ENCODE results near the gene PDE3B. TPM values are rescaled to one million over a fixed set of nuclear protein-coding genes. Genes with fewer than 3 reads are reported as not detected.
"Not testable (repeated sequence)": the region's sequence is repeated elsewhere in the genome, so short reads cannot be mapped to it uniquely, and the experiment has no call there.

The PDE3B gene
- total and polyA plus RNA-seq, 12 donors: 0.42 to 4.2 (median 1.9) TPM

- no peak for TF ChIP-seq POLR2A (IDR thresholded peaks at IDR 0.05)
- no peak for TF ChIP-seq CTCF (IDR thresholded peaks at IDR 0.05)
- H3K27me3 ChIP-seq: no peaks in the 10 kb centered on the region
- no peak overlapping the region for H3K27ac ChIP-seq
- no peaks in the 10 kb centered on the region for H3K9me3 ChIP-seq (replicated peaks in 1 of 3)
- intact Hi-C loops (cut with DNase I): no loop called here
- no peak overlapping the region for H3K4me3 ChIP-seq
- no peak for DNase-seq
- H3K36me3 ChIP-seq (replicated peaks in 1 of 2): no peaks in the 10 kb centered on the region
- 80 to 92% (median 89%) methylated on average over 2 of the region's 2 CpGs for WGBS, 4 donors
- no peaks in the 10 kb centered on the region for H3K4me1 ChIP-seq (replicated peaks in 1 of 2)
Measured at GRCh38 chr11:14678350-14678749, 34.7 kb downstream of the PDE3B start.

GRCh38 chr11:14679662-14680061 lies 36.1 kb downstream of the PDE3B start:
- intact Hi-C loops (cut with DNase I): no loop called here

GRCh38 chr11:14684234-14684915 lies 40.8 kb downstream of the PDE3B start:
- H3K36me3 ChIP-seq (replicated peaks in 1 of 2); H3K4me1 ChIP-seq (replicated peaks in 1 of 2); intact Hi-C loops (cut with DNase I); H3K9me3 ChIP-seq (replicated peaks in 1 of 3); H3K27me3 ChIP-seq; H3K27ac ChIP-seq; DNase-seq; H3K4me3 ChIP-seq: not testable (repeated sequence)
- 67 to 75% (median 73%) methylated on average over 6 of the region's 6 CpGs for WGBS, 4 donors

More at GRCh38 chr11:14679662-14680061, 36.1 kb downstream of the PDE3B start:
- TF ChIP-seq CTCF (IDR thresholded peaks at IDR 0.05) (no peak), POLR2A (IDR thresholded peaks at IDR 0.05) (no peak)
- Histone ChIP-seq H3K4me3 (no peak overlapping the region), H3K4me1 (replicated peaks in 1 of 2) (no peaks in the 10 kb centered on the region), H3K9me3 (replicated peaks in 1 of 3) (no peaks in the 10 kb centered on the region), H3K27ac (no peak overlapping the region), H3K36me3 (replicated peaks in 1 of 2) (no peaks in the 10 kb centered on the region), H3K27me3 (no peaks in the 10 kb centered on the region)
- DNase-seq: no peak
- WGBS, 4 donors: 71 to 79% (median 73%) methylated on average over 3 of the region's 3 CpGs

GRCh38 chr11:14687456-14687855 lies 43.9 kb downstream of the PDE3B start:
- TF ChIP-seq CTCF (IDR thresholded peaks at IDR 0.05) (no peak), POLR2A (IDR thresholded peaks at IDR 0.05) (no peak)
- Histone ChIP-seq H3K27ac (no peak overlapping the region), H3K4me3 (no peak overlapping the region), H3K36me3 (replicated peaks in 1 of 2) (no peaks in the 10 kb centered on the region), H3K9me3 (replicated peaks in 1 of 3) (no peaks in the 10 kb centered on the region), H3K27me3 (no peaks in the 10 kb centered on the region), H3K4me1 (replicated peaks in 1 of 2) (no peaks in the 10 kb centered on the region)
- DNase-seq: no peak
- intact Hi-C loops (cut with DNase I): no loop called here

GRCh38 chr11:14687943-14688627 lies 44.5 kb downstream of the PDE3B start:
- no peak overlapping the region for H3K27ac ChIP-seq
- no peak overlapping the region for H3K4me3 ChIP-seq
- H3K9me3 ChIP-seq (replicated peaks in 1 of 3): no peaks in the 10 kb centered on the region
- intact Hi-C loops (cut with DNase I): no loop called here
- TF ChIP-seq POLR2A (IDR thresholded peaks at IDR 0.05) (no peak), CTCF (IDR thresholded peaks at IDR 0.05) (no peak)
- no peaks in the 10 kb centered on the region for H3K4me1 ChIP-seq (replicated peaks in 1 of 2)
- DNase-seq: no peak
- 51 to 69% (median 58%) methylated on average over 2 of the region's 2 CpGs for WGBS, 4 donors
- no peaks in the 10 kb centered on the region for H3K36me3 ChIP-seq (replicated peaks in 1 of 2)
- no peaks in the 10 kb centered on the region for H3K27me3 ChIP-seq

- H3K9me3 ChIP-seq (replicated peaks in 1 of 3); H3K27me3 ChIP-seq; H3K27ac ChIP-seq; DNase-seq; intact Hi-C loops (cut with DNase I); H3K4me1 ChIP-seq (replicated peaks in 1 of 2); H3K36me3 ChIP-seq (replicated peaks in 1 of 2); H3K4me3 ChIP-seq: not testable (repeated sequence)
- 56 to 76% (median 72%) methylated on average over 2 of the region's 2 CpGs for WGBS, 4 donors
Measured at GRCh38 chr11:14695656-14696055, 52.1 kb downstream of the PDE3B start.

Measured in adrenal gland (tissue), 12 donors.